Kidney (tissue), 14 donors: Measurements from ENCODE around the gene AGER. TPM values are rescaled to one million over a fixed set of nuclear protein-coding genes. Genes with fewer than 3 reads are reported as not detected.

ENCODE experiments used
- DNase-seq, 5 donors: peaks; one replicate each; pipeline ENCODE4 v3.0.0-alpha.2; 2013 to 2020
- FAIRE-seq: peaks from 2 replicates; lab custom pipeline; 2012; peaks lifted over from hg19 to GRCh38; lab: Jason Lieb, UNC
- H3K27ac ChIP-seq, 2 donors: one replicate each; pipeline ENCODE4 v1.7.0; 2013; ENCODE audit warnings: low read depth in 2 of 2, low read length in 2 of 2, inconsistent platforms in 1 of 2
- H3K27me3 ChIP-seq: one replicate; pipeline ENCODE4 v1.7.1; 2013; ENCODE audit warnings: low read length, inconsistent platforms; ENCODE audit not compliant: control insufficient read depth, insufficient read depth
- H3K36me3 ChIP-seq, 3 donors: one replicate each; pipeline versions ENCODE4 v1.7.0 to v1.7.1; 2013; ENCODE audit warnings: low read length in 3 of 3, control low read depth in 1 of 3, inconsistent platforms in 1 of 3; ENCODE audit not compliant: insufficient read depth in 3 of 3, control insufficient read depth in 2 of 3
- H3K4me1 ChIP-seq, 3 donors: one replicate each; pipeline versions ENCODE4 v1.7.0 to v1.7.1; 2013; ENCODE audit warnings: low read length in 3 of 3, inconsistent platforms in 1 of 3, low read depth in 1 of 3; ENCODE audit not compliant: control insufficient read depth in 2 of 3, insufficient read depth in 2 of 3
- H3K4me3 ChIP-seq, 3 donors: one replicate each; pipeline versions ENCODE4 v1.7.0 to v1.8.1; 2013; ENCODE audit warnings: low read length in 3 of 3, control low read depth in 1 of 3, inconsistent platforms in 1 of 3
- H3K9ac ChIP-seq, 3 donors: one replicate each; pipeline versions ENCODE4 v1.7.0 to v1.7.1; 2013; ENCODE audit warnings: low read length in 3 of 3, control low read depth in 1 of 3, inconsistent platforms in 1 of 3
- H3K9me3 ChIP-seq, 3 donors: one replicate each; pipeline versions ENCODE4 v1.7.0 to v1.7.1; 2013; ENCODE audit warnings: low read length in 3 of 3, control low read depth in 1 of 3, inconsistent platforms in 1 of 3; ENCODE audit not compliant: control insufficient read depth in 2 of 3, insufficient read depth in 1 of 3
- intact Hi-C: fragments of 100-400 bp; cut with DNase I; formaldehyde crosslinking; loops from one replicate; pipeline ENCODE4 v1.11.1; 2022
- polyA plus RNA-seq: library from polyadenylated mRNA; stranded (reverse); fragments of 350-450 nt; fragmentation: Illumina TruSeq; extraction: RNeasy Lipid Tissue Mini Kit (QIAGEN cat#74804); gene quantifications from one replicate; pipeline ENCODE4 v1.2.3, GENCODE V29; 2014; ENCODE audit warnings: low read depth, low replicate concordance; ENCODE audit not compliant: insufficient read depth
- total RNA-seq: library from RNA; stranded (reverse); fragmentation: NEBNext Ultra II Directional; extraction: Animal tissue kit (Norgen Biotek cat#: 25700); gene quantifications from one replicate; pipeline ENCODE4 v1.2.1, GENCODE V29; 2021
- TF ChIP-seq, protein P1 (sequence below): IDR thresholded peaks from 3 replicates; pipeline ENCODE4 v1.5.1; 2012; ENCODE audit warnings: mild to moderate bottlenecking, moderate library complexity, borderline replicate concordance; ENCODE audit not compliant: insufficient read depth; ENCODE audit errors: extremely low read depth
- donor health status: control.
- donor health status: control.
- donor health status: control.
- donor health status: control.
- donor health status: control.
- donor health status: DM: yes; HTN: yes; CAD: no.
- donor health status: Normal renal cell carcinoma (clear cell type).

Gene AGER
- total and polyA plus RNA-seq, 2 donors from 2014 or later = 7.1 to 13.0 TPM

DNA sequence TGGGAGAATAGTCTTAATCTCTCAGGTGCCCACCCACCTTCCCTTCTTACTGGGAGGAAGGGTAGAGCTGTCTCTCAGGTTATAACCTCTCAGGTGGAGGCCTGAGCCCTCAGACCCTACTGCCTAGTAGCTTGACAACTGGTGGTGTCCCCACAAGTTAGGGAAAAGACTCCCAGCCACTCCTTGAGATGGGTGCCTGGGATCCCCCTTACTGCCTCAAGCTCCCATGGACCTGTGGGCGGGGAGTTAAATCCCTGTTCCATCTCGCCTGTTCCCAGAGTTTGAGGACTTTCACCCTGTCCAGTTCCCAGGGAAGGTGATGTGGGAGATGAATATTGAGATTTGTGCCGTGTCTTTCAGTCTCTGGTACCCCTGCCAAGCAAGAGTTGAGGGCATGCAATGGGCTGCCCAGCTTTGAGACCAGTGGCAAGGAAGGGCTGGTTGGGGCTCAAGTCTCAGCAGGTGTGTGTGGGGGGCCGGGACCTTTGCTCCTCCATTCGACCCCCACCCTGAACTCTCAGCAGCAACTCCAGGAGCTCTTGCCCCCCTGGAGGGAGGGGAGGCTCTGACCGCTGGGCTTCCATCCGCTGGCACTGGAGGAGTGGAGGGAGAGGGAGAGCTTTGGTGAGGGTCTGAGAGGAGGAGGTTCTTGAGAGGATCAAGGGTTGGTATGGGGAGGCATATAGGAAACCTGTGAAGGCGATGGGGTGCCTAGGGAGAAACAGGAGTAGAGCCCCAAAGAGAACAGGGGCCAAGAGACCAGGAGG is 7.0 kb upstream of the AGER start:
- no peaks in the 10 kb centered on the region for H3K27me3 ChIP-seq
- intact Hi-C loops = no loop called here
- DNase-seq (peak in 3 of 5 donors; percentile 34 to 76 (median 66)), FAIRE-seq (no peak)
- H3K27ac ChIP-seq = peak overlapping the region; percentile 93 to 98
- TF ChIP-seq, protein P1, sequence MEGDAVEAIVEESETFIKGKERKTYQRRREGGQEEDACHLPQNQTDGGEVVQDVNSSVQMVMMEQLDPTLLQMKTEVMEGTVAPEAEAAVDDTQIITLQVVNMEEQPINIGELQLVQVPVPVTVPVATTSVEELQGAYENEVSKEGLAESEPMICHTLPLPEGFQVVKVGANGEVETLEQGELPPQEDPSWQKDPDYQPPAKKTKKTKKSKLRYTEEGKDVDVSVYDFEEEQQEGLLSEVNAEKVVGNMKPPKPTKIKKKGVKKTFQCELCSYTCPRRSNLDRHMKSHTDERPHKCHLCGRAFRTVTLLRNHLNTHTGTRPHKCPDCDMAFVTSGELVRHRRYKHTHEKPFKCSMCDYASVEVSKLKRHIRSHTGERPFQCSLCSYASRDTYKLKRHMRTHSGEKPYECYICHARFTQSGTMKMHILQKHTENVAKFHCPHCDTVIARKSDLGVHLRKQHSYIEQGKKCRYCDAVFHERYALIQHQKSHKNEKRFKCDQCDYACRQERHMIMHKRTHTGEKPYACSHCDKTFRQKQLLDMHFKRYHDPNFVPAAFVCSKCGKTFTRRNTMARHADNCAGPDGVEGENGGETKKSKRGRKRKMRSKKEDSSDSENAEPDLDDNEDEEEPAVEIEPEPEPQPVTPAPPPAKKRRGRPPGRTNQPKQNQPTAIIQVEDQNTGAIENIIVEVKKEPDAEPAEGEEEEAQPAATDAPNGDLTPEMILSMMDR = no peak
- peaks cover 6 to 13% (median 8%) of the 10 kb centered on the region in 3 donors for H3K36me3 ChIP-seq
- peak overlapping the region in 2 of 3 donors; percentile 52 to 91 for H3K4me3 ChIP-seq
- no peaks in the 10 kb centered on the region for H3K9me3 ChIP-seq
- peaks cover 2 to 31% (median 11%) of the 10 kb centered on the region in 3 donors for H3K4me1 ChIP-seq
- peak overlapping the region in 2 of 3 donors; percentile 94 to 95 for H3K9ac ChIP-seq

DNA sequence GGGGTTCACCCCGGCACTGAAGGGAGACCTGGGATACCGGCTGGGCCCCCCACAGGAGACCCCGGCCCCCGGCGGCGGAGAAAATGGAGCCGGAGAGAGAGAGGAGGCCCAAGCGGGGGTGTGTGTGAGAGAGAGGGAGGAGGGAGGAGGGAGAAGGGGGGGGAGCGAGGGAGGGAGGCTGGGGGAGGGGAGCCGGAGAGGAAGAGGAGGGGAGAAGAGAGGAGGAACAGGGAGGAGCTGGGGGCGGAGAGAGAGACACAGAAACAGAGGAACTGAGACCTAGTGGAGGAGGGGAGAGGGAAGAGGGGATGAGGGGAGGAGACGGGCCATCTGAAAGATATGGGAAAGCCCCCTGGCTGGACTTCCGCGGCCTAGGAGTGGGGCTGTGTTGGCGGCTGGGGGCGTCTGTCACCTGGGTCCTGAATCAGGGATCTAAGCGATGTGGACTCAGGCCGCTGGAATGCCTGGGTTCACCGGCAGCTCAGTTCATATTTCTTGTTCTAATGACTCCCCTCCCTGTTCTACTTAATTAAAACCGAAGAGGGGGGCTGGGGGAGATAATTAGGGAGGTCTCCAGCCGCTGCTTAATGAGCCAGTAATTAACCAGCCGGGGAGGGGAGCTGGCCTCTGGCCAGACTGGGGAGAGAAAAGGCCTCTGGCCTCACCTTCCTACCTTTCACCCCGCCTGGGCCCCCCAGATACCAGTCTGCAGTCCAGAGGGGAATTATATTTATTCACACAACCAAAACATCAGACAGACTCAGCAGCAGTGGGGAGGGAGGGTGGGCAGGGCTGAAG is 6.2 kb upstream of the AGER start, which contains the start of gene PBX2:
PBX2 (minus strand) TSS at position 149 of the 798 bp plus-strand sequence. CDS start 287 bp downstream, outside the sequence.
- Histone ChIP-seq H3K4me3 (peak within 1 kb of the TSS; percentile 71 to 91 (median 87)), H3K9ac (peak within 1 kb of the TSS; percentile 61 to 95 (median 94)), H3K9me3 (no peaks in the 10 kb centered on the region), H3K27me3 (no peaks in the 10 kb centered on the region), H3K27ac (peak within 1 kb of the TSS; percentile 93 to 98), H3K4me1 (peaks cover 2 to 31% (median 14%) of the 10 kb centered on the region in 3 donors), H3K36me3 (peaks cover 6 to 13% (median 8%) of the 10 kb centered on the region in 3 donors)
- FAIRE-seq = no peak
- DNase-seq = peak; percentile 97 to 98 (median 98)
- intact Hi-C loops = no loop called here
- TF ChIP-seq, protein P1 = peak; percentile 8

DNA sequence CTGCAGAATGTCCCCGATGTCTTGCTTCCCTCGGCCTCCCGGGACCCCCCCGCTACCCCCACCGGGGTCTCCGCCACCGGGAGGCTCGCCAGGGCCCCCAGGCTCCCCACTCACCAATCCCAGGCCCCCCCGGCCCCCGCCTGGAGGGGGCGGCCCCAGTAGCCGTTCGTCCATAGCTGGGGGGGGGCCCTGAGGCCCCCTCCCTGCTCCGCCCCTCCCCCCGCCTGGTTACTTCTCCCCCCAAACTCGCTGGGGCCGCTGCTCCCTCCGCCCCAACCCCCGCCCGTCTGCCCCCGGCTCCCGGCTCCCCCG is 5.6 kb upstream of the AGER start:
- TF ChIP-seq, protein P1 = no peak
- Histone ChIP-seq H3K27me3 (no peaks in the 10 kb centered on the region), H3K4me1 (peaks cover 2 to 29% (median 10%) of the 10 kb centered on the region in 3 donors), H3K9ac (peak overlapping the region in 2 of 3 donors; percentile 72 to 90), H3K27ac (peak overlapping the region; percentile 93 to 98), H3K9me3 (no peaks in the 10 kb centered on the region), H3K4me3 (peak overlapping the region; percentile 71 to 91 (median 72)), H3K36me3 (peaks cover 6 to 13% (median 8%) of the 10 kb centered on the region in 3 donors)
- intact Hi-C loops = no loop called here
- FAIRE-seq = no peak
- DNase-seq = peak in 2 of 5 donors; percentile 28 to 85
